ENCODE results near the gene ZNF19.
A peak's percentile ranks its signal among the peaks of the same experiment; 100 is the strongest.

ZNF19 gene

GRCh38 chr16:71484006-71484893, 4.9 kb downstream of the ZNF19 start:
- peak; percentile 92 for DNase-seq

- no peak for DNase-seq
Observed at GRCh38 chr16:71482569-71482968, 6.6 kb downstream of the ZNF19 start.

GRCh38 chr16:71480956-71481355, 8.2 kb downstream of the ZNF19 start:
- DNase-seq: no peak

GRCh38 chr16:71479420-71479819, 9.7 kb downstream of the ZNF19 start:
- DNase-seq: peak; percentile 25

GRCh38 chr16:71476457-71477124, 12.5 kb downstream of the ZNF19 start:
- no peak for DNase-seq

- peak; percentile 97 for DNase-seq
Observed at GRCh38 chr16:71474864-71475263, 14.3 kb downstream of the ZNF19 start.

- DNase-seq: peak; percentile 55
Observed at GRCh38 chr16:71473891-71474290, 15.2 kb downstream of the ZNF19 start.

GRCh38 chr16:71472931-71473330, 16.2 kb downstream of the ZNF19 start:
- DNase-seq: no peak

- DNase-seq: peak; percentile 68
Observed at GRCh38 chr16:71472051-71472450, 17.1 kb downstream of the ZNF19 start.

GRCh38 chr16:71467810-71468209, 21.3 kb downstream of the ZNF19 start:
- DNase-seq: peak; percentile 39

GRCh38 chr16:71464231-71464630, 24.9 kb downstream of the ZNF19 start:
- DNase-seq: no peak

- peak; percentile 71 for DNase-seq
Observed at GRCh38 chr16:71461686-71462648, 27.2 kb downstream of the ZNF19 start, which contains the start of gene ZNF23. ZNF23 (minus strand) TSS chr16:71462247; CDS start chr16:71456796, 5,451 bp downstream.

- no peak for DNase-seq
Observed at GRCh38 chr16:71460941-71461340, 28.2 kb downstream of the ZNF19 start.

GRCh38 chr16:71460236-71460635, 28.9 kb downstream of the ZNF19 start:
- DNase-seq: peak; percentile 84

GRCh38 chr16:71459510-71459909, 29.6 kb downstream of the ZNF19 start:
- DNase-seq: no peak

- DNase-seq: no peak
Observed at GRCh38 chr16:71456801-71457200, 32.3 kb downstream of the ZNF19 start.

- no peak for DNase-seq
Observed at GRCh38 chr16:71453036-71453435, 36.1 kb downstream of the ZNF19 start.

GRCh38 chr16:71449020-71449419, 40.1 kb downstream of the ZNF19 start:
- DNase-seq: no peak

GRCh38 chr16:71448274-71448866, 40.8 kb downstream of the ZNF19 start:
- no peak for DNase-seq

GRCh38 chr16:71443714-71444113, 45.4 kb downstream of the ZNF19 start:
- DNase-seq: no peak

- DNase-seq: no peak
Observed at GRCh38 chr16:71442051-71442440, 47.1 kb downstream of the ZNF19 start, which contains the start of gene TLE7. TLE7 (minus strand) TSS chr16:71442054; CDS start chr16:71433324, 8,730 bp downstream.

Data from fibroblast of skin of back (primary cell).